ENCODE data around the gene DOLK. TPM values are rescaled to one million over a fixed set of nuclear protein-coding genes. Genes with fewer than 3 reads are reported as not detected.
A peak's percentile ranks its signal among the peaks of the same experiment; 100 is the strongest.
"Not testable (repeated sequence)": the region's sequence is repeated elsewhere in the genome, so short reads cannot be mapped to it uniquely, and the experiment has no call there.

Gene DOLK
- total and polyA plus RNA-seq, 8 donors = 7.4 to 19.4 (median 11.5) TPM

DNA sequence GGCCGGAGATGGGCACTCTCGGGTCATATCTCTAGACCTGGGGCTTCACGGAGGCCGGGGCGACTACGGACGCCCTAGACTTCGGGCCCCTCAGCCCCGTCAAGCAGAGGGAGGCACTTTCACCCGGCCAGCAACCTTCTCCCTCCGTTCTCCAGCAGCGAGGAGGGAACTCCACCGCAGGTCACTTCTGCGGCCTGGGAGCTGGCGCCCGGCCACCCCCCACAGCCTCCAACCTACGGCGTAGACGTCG lies 201 bp downstream of the DOLK start:
- peaks cover 0 to 23% of the 10 kb centered on the region in 2 donors for H3K36me3 ChIP-seq
- DNase-seq = no peak
- intact Hi-C loops (cut with DNase I) = no loop called here
- no peak for TF ChIP-seq CTCF (IDR thresholded peaks at IDR 0.05)
- peak; percentile 35 for ATAC-seq
- H3K4me3 ChIP-seq = peak overlapping the region; percentile 94 to 95
- H3K9me3 ChIP-seq = no peaks in the 10 kb centered on the region
- H3K27ac ChIP-seq = peak overlapping the region; percentile 85 to 93
- H3K27me3 ChIP-seq = no peaks in the 10 kb centered on the region
- H3K4me1 ChIP-seq = peaks cover 24 to 45% of the 10 kb centered on the region in 2 donors

DNA sequence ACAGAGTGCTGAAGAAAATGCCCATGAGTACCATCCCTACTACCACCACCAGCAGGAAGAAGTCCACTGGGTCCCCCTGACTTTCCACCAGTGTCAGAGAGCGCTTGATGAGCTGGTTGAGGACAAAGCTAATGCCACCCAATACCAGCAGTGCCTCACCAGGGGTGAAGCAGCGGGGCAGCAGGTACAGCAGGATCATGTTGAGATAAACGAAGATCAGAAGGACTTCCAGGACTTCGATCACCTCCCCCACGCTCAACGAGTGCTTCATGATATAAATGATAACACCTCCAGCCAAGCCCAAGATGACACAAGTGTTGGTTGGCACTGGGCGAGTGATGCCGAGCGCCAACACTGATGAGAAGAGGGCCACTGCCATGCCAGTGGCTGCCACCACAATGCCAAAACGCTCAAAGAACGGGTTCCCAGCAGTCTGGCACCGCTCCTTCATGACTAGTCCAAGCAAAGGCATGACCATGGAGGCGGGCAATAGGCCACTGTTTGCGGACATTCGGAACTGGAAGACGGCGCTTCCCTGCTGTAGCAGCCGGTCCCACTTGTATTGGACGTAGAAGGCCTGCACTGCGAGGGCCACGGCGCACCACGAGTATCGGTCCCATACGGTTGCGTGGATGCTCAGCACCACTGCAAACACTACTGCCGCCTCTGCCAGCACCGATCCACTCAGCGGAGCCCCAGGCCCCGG lies 679 bp downstream of the DOLK start:
- H3K27me3 ChIP-seq = no peaks in the 10 kb centered on the region
- peak overlapping the region; percentile 94 to 95 for H3K4me3 ChIP-seq
- ATAC-seq (peak; percentile 45), DNase-seq (no peak)
- H3K27ac ChIP-seq = peak overlapping the region; percentile 85 to 93
- intact Hi-C loops (cut with DNase I) = no loop called here
- H3K36me3 ChIP-seq = peaks cover 0 to 18% of the 10 kb centered on the region in 2 donors
- H3K4me1 ChIP-seq = peaks cover 24 to 45% of the 10 kb centered on the region in 2 donors
- TF ChIP-seq CTCF (IDR thresholded peaks at IDR 0.05) = no peak
- no peaks in the 10 kb centered on the region for H3K9me3 ChIP-seq

GRCh38 chr9:128945798-128946501 lies 1.5 kb downstream of the DOLK start:
- intact Hi-C loops (cut with DNase I) = no loop called here
- no peak for TF ChIP-seq CTCF (IDR thresholded peaks at IDR 0.05)
- Histone ChIP-seq H3K9me3 (no peaks in the 10 kb centered on the region), H3K27me3 (no peaks in the 10 kb centered on the region), H3K4me3 (peak overlapping the region in 1 of 2 donors; percentile 94), H3K27ac (no peak overlapping the region), H3K4me1 (peaks cover 24 to 45% of the 10 kb centered on the region in 2 donors), H3K36me3 (peaks cover 0 to 18% of the 10 kb centered on the region in 2 donors)
- no peak for ATAC-seq
- DNase-seq = no peak

DNA sequence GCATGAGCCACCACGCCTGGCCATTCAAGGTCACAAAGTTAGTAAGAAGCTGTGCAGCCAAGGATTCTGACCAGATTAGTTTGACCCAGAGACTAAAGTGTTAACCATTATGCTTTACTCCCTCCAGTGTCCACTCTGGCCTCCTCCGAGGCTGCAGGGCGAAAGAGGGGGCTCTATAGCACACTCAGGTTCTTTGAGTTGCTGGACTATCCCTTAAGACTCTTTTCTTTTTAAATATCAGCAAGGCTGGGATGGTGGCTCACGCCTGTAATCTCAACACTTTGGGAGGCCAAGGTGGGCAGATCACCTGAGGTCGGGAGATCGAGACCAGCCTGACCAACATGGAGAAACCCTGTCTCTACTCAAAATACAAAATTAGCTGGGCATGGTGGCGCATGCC lies 2.4 kb downstream of the DOLK start:
- H3K27ac ChIP-seq; ATAC-seq; H3K9me3 ChIP-seq; H3K4me3 ChIP-seq; intact Hi-C loops (cut with DNase I); DNase-seq; H3K27me3 ChIP-seq; H3K36me3 ChIP-seq: not testable (repeated sequence)
- H3K4me1 ChIP-seq = peaks cover 24 to 40% of the 10 kb centered on the region in 2 donors

DNA sequence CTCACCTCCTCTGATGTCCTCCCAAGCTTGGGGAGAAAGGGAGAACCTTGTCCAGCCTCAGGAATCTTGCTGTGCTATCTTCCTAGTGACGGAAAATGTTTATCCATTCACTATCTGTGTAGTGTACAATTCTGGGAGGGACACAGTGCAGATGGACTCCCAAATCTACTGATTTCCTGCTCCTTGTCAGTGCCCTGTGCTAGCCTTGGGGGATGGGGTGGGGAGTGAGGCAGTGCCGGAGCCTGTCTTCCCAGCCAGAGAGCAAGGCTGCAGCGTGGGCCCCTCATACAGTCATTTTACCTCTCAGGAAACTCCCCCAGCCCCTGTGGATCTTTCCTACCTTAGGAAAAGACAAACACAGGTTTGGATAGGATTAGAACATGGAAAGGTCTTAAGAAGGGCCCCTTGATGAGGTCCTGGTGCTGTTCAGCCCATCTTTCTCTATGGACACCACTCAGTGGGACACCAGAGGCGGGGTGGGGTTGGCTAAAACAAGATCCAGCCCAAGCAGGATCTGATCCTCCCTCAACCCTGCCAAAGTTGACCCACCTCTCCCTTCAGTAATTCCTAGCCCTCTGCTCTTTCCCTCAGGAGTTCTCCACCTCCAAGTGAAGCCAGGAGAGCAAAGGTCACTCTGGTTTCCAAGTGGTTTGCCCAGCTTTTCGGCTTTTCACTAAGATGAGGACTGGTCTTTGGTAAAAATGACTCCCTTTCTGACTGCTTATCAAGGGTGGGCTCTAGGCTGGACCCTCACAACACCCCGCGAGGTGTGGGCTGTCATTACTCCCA lies 3.4 kb downstream of the DOLK start:
- peaks cover 21 to 34% of the 10 kb centered on the region in 2 donors for H3K4me1 ChIP-seq
- intact Hi-C loops (cut with DNase I) = no loop called here
- ATAC-seq (no peak), DNase-seq (no peak)
- peaks cover 0 to 5% of the 10 kb centered on the region in 2 donors for H3K36me3 ChIP-seq
- H3K27ac ChIP-seq = peak overlapping the region in 1 of 2 donors; percentile 46
- no peak for TF ChIP-seq CTCF (IDR thresholded peaks at IDR 0.05)
- H3K27me3 ChIP-seq = no peaks in the 10 kb centered on the region
- H3K4me3 ChIP-seq = no peak overlapping the region
- no peaks in the 10 kb centered on the region for H3K9me3 ChIP-seq
